Measurements from ENCODE around the gene OTUB2.

The OTUB2 gene

GRCh38 chr14:94001501-94002396 lies 24.4 kb upstream of the OTUB2 start:
- DNase-seq (ENCODE audit: insufficient read length, low spot score) (peak; percentile 64), FAIRE-seq (peak; percentile 88)
- TF ChIP-seq POLR2A (IDR thresholded peaks at IDR 0.05; ENCODE audit: low read depth, low read length), result no peak

GRCh38 chr14:94003397-94003796 lies 22.7 kb upstream of the OTUB2 start:
- no peak for DNase-seq (ENCODE audit: insufficient read length, low spot score)
- no peak for TF ChIP-seq POLR2A (IDR thresholded peaks at IDR 0.05; ENCODE audit: low read depth, low read length)
- no peak for FAIRE-seq

- DNase-seq (ENCODE audit: insufficient read length, low spot score) (no peak), FAIRE-seq (no peak)
- no peak for TF ChIP-seq POLR2A (IDR thresholded peaks at IDR 0.05; ENCODE audit: low read depth, low read length)
Measured at GRCh38 chr14:94004015-94004414, 22.1 kb upstream of the OTUB2 start.

GRCh38 chr14:94005324-94006073 lies 20.6 kb upstream of the OTUB2 start:
- FAIRE-seq, result no peak
- TF ChIP-seq POLR2A (IDR thresholded peaks at IDR 0.05; ENCODE audit: low read depth, low read length), result no peak

GRCh38 chr14:94008234-94008633 lies 17.9 kb upstream of the OTUB2 start:
- TF ChIP-seq POLR2A (IDR thresholded peaks at IDR 0.05; ENCODE audit: low read depth, low read length), result no peak
- no peak for FAIRE-seq
- no peak for DNase-seq (ENCODE audit: insufficient read length, low spot score)

More at GRCh38 chr14:94005324-94006073, 20.6 kb upstream of the OTUB2 start:
- DNase-seq (ENCODE audit: insufficient read length, low spot score), result no peak

- TF ChIP-seq POLR2A (IDR thresholded peaks at IDR 0.05; ENCODE audit: low read depth, low read length), result no peak
- FAIRE-seq (peak; percentile 79), DNase-seq (ENCODE audit: insufficient read length, low spot score) (peak; percentile 66)
Measured at GRCh38 chr14:94009767-94010166, 16.4 kb upstream of the OTUB2 start.

GRCh38 chr14:94010625-94011024 lies 15.5 kb upstream of the OTUB2 start:
- FAIRE-seq (no peak), DNase-seq (ENCODE audit: insufficient read length, low spot score) (no peak)
- TF ChIP-seq POLR2A (IDR thresholded peaks at IDR 0.05; ENCODE audit: low read depth, low read length), result no peak

GRCh38 chr14:94011795-94012194 lies 14.3 kb upstream of the OTUB2 start:
- peak; percentile 30 for FAIRE-seq
- TF ChIP-seq POLR2A (IDR thresholded peaks at IDR 0.05; ENCODE audit: low read depth, low read length), result no peak
- DNase-seq (ENCODE audit: insufficient read length, low spot score), result no peak

- FAIRE-seq, result no peak
- DNase-seq (ENCODE audit: insufficient read length, low spot score), result no peak
- TF ChIP-seq POLR2A (IDR thresholded peaks at IDR 0.05; ENCODE audit: low read depth, low read length), result no peak
Measured at GRCh38 chr14:94014382-94014781, 11.8 kb upstream of the OTUB2 start.

GRCh38 chr14:94015223-94015622 lies 10.9 kb upstream of the OTUB2 start:
- TF ChIP-seq POLR2A (IDR thresholded peaks at IDR 0.05; ENCODE audit: low read depth, low read length), result no peak
- FAIRE-seq (no peak), DNase-seq (ENCODE audit: insufficient read length, low spot score) (no peak)

GRCh38 chr14:94016446-94016976 lies 9.6 kb upstream of the OTUB2 start:
- DNase-seq (ENCODE audit: insufficient read length, low spot score), result no peak
- no peak for TF ChIP-seq POLR2A (IDR thresholded peaks at IDR 0.05; ENCODE audit: low read depth, low read length)
- no peak for FAIRE-seq

- TF ChIP-seq POLR2A (IDR thresholded peaks at IDR 0.05; ENCODE audit: low read depth, low read length), result no peak
- FAIRE-seq, result no peak
- DNase-seq (ENCODE audit: insufficient read length, low spot score), result no peak
Measured at GRCh38 chr14:94018308-94018707, 7.8 kb upstream of the OTUB2 start.

- no peak for DNase-seq (ENCODE audit: insufficient read length, low spot score)
- FAIRE-seq, result no peak
Measured at GRCh38 chr14:94019329-94019728, 6.8 kb upstream of the OTUB2 start.

GRCh38 chr14:94020267-94020666 lies 5.9 kb upstream of the OTUB2 start:
- DNase-seq (ENCODE audit: insufficient read length, low spot score) (no peak), FAIRE-seq (no peak)
- no peak for TF ChIP-seq POLR2A (IDR thresholded peaks at IDR 0.05; ENCODE audit: low read depth, low read length)

More at GRCh38 chr14:94019329-94019728, 6.8 kb upstream of the OTUB2 start:
- no peak for TF ChIP-seq POLR2A (IDR thresholded peaks at IDR 0.05; ENCODE audit: low read depth, low read length)
